ENCODE measurements around the gene VENTX.
"Not testable (repeated sequence)": the region's sequence is repeated elsewhere in the genome, so short reads cannot be mapped to it uniquely, and the experiment has no call there.

Gene VENTX

GRCh38 chr10:133264461-133264860 is 26.8 kb downstream of the VENTX start:
- Histone ChIP-seq H3K4me3 (ENCODE audit: insufficient read depth, low read depth, low read length, poor library complexity, severe bottlenecking) (no peak overlapping the region), H3K9me3 (ENCODE audit: control insufficient read depth, low read length) (no peaks in the 10 kb centered on the region), H3K4me1 (ENCODE audit: control insufficient read depth, insufficient read depth, low read length, poor library complexity, severe bottlenecking) (peaks cover 47% of the 10 kb centered on the region), H3K27ac (ENCODE audit: insufficient read depth, low read length, poor library complexity, severe bottlenecking) (peak overlapping the region; percentile 11), H3K27me3 (replicated peaks; ENCODE audit: control insufficient read depth, insufficient read depth, low read length, poor library complexity, severe bottlenecking) (no peaks in the 10 kb centered on the region), H3K36me3 (ENCODE audit: control insufficient read depth, insufficient read depth, low read length) (peaks cover 40% of the 10 kb centered on the region)
- DNase-seq, result no peak

DNA sequence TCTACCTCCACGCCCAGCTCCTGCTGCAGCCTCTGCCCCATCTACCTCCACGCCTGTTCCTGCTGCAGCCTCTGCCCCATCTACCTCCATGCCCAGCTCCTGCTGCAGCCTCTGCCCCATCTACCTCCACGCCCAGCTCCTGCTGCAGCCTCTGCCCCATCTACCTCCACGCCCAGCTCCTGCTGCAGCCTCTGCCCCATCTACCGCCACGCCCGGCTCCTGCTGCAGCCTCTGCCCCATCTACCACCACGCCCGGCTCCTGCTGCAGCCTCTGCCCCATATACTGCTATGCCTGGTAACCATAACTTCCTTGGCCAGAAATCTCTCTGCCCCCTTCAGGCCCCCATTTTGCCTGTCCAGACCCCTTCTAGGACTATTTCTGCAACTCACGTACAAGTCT is 27.4 kb downstream of the VENTX start:
- peaks cover 41% of the 10 kb centered on the region for H3K4me1 ChIP-seq (ENCODE audit: control insufficient read depth, insufficient read depth, low read length, poor library complexity, severe bottlenecking)
- DNase-seq; H3K9me3 ChIP-seq (ENCODE audit: control insufficient read depth, low read length); H3K4me3 ChIP-seq (ENCODE audit: insufficient read depth, low read depth, low read length, poor library complexity, severe bottlenecking); H3K27me3 ChIP-seq (replicated peaks; ENCODE audit: control insufficient read depth, insufficient read depth, low read length, poor library complexity, severe bottlenecking); H3K27ac ChIP-seq (ENCODE audit: insufficient read depth, low read length, poor library complexity, severe bottlenecking): not testable (repeated sequence)
- H3K36me3 ChIP-seq (ENCODE audit: control insufficient read depth, insufficient read depth, low read length), result peaks cover 46% of the 10 kb centered on the region

GRCh38 chr10:133266056-133266795 is 28.6 kb downstream of the VENTX start:
- Histone ChIP-seq H3K36me3 (ENCODE audit: control insufficient read depth, insufficient read depth, low read length) (peaks cover 58% of the 10 kb centered on the region), H3K9me3 (ENCODE audit: control insufficient read depth, low read length) (no peaks in the 10 kb centered on the region), H3K27ac (ENCODE audit: insufficient read depth, low read length, poor library complexity, severe bottlenecking) (peak overlapping the region; percentile 0), H3K27me3 (replicated peaks; ENCODE audit: control insufficient read depth, insufficient read depth, low read length, poor library complexity, severe bottlenecking) (no peaks in the 10 kb centered on the region), H3K4me1 (ENCODE audit: control insufficient read depth, insufficient read depth, low read length, poor library complexity, severe bottlenecking) (peaks cover 32% of the 10 kb centered on the region), H3K4me3 (ENCODE audit: insufficient read depth, low read depth, low read length, poor library complexity, severe bottlenecking) (no peak overlapping the region)
- no peak for DNase-seq

DNA sequence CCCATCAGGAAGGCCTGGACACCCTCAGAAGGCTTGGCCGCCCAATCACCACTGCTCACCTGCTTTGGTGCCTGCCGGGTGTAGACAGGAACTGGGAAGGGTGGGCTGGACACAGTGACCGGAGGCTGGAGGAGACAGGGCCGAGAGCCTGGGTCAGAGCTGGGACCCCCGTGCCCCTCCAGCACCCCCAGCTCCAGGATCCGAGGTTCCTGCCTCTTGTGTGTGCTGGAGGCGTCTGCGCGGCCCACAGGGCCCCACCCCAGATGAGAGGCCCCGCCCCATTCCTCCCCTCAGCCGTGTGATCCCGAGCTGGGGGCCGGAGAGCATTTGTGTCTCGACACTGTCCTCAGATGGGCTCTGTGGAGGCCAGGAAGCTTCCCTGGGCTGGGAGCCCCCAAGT is 29.6 kb downstream of the VENTX start:
- no peak overlapping the region for H3K4me3 ChIP-seq (ENCODE audit: insufficient read depth, low read depth, low read length, poor library complexity, severe bottlenecking)
- H3K4me1 ChIP-seq (ENCODE audit: control insufficient read depth, insufficient read depth, low read length, poor library complexity, severe bottlenecking), result peaks cover 27% of the 10 kb centered on the region
- peak overlapping the region; percentile 11 for H3K27ac ChIP-seq (ENCODE audit: insufficient read depth, low read length, poor library complexity, severe bottlenecking)
- H3K36me3 ChIP-seq (ENCODE audit: control insufficient read depth, insufficient read depth, low read length), result peaks cover 67% of the 10 kb centered on the region
- no peak for DNase-seq
- no peaks in the 10 kb centered on the region for H3K9me3 ChIP-seq (ENCODE audit: control insufficient read depth, low read length)
- H3K27me3 ChIP-seq (replicated peaks; ENCODE audit: control insufficient read depth, insufficient read depth, low read length, poor library complexity, severe bottlenecking), result no peaks in the 10 kb centered on the region

GRCh38 chr10:133267829-133268228 is 30.2 kb downstream of the VENTX start:
- Histone ChIP-seq H3K9me3 (ENCODE audit: control insufficient read depth, low read length) (no peaks in the 10 kb centered on the region), H3K27me3 (replicated peaks; ENCODE audit: control insufficient read depth, insufficient read depth, low read length, poor library complexity, severe bottlenecking) (no peaks in the 10 kb centered on the region), H3K36me3 (ENCODE audit: control insufficient read depth, insufficient read depth, low read length) (peaks cover 68% of the 10 kb centered on the region), H3K4me1 (ENCODE audit: control insufficient read depth, insufficient read depth, low read length, poor library complexity, severe bottlenecking) (peaks cover 21% of the 10 kb centered on the region), H3K27ac (ENCODE audit: insufficient read depth, low read length, poor library complexity, severe bottlenecking) (no peak overlapping the region), H3K4me3 (ENCODE audit: insufficient read depth, low read depth, low read length, poor library complexity, severe bottlenecking) (no peak overlapping the region)
- no peak for DNase-seq

- Histone ChIP-seq H3K4me3 (ENCODE audit: insufficient read depth, low read depth, low read length, poor library complexity, severe bottlenecking) (no peak overlapping the region), H3K4me1 (ENCODE audit: control insufficient read depth, insufficient read depth, low read length, poor library complexity, severe bottlenecking) (peaks cover 16% of the 10 kb centered on the region), H3K9me3 (ENCODE audit: control insufficient read depth, low read length) (no peaks in the 10 kb centered on the region), H3K27ac (ENCODE audit: insufficient read depth, low read length, poor library complexity, severe bottlenecking) (no peak overlapping the region), H3K36me3 (ENCODE audit: control insufficient read depth, insufficient read depth, low read length) (peaks cover 69% of the 10 kb centered on the region), H3K27me3 (replicated peaks; ENCODE audit: control insufficient read depth, insufficient read depth, low read length, poor library complexity, severe bottlenecking) (no peaks in the 10 kb centered on the region)
- no peak for DNase-seq
Measured at GRCh38 chr10:133268532-133268931, 30.9 kb downstream of the VENTX start.

- Histone ChIP-seq H3K4me1 (ENCODE audit: control insufficient read depth, insufficient read depth, low read length, poor library complexity, severe bottlenecking) (peaks cover 14% of the 10 kb centered on the region), H3K36me3 (ENCODE audit: control insufficient read depth, insufficient read depth, low read length) (peaks cover 74% of the 10 kb centered on the region), H3K27ac (ENCODE audit: insufficient read depth, low read length, poor library complexity, severe bottlenecking) (no peak overlapping the region), H3K9me3 (ENCODE audit: control insufficient read depth, low read length) (no peaks in the 10 kb centered on the region), H3K27me3 (replicated peaks; ENCODE audit: control insufficient read depth, insufficient read depth, low read length, poor library complexity, severe bottlenecking) (no peaks in the 10 kb centered on the region), H3K4me3 (ENCODE audit: insufficient read depth, low read depth, low read length, poor library complexity, severe bottlenecking) (no peak overlapping the region)
- DNase-seq, result no peak
Measured at GRCh38 chr10:133269367-133269766, 31.7 kb downstream of the VENTX start.

DNA sequence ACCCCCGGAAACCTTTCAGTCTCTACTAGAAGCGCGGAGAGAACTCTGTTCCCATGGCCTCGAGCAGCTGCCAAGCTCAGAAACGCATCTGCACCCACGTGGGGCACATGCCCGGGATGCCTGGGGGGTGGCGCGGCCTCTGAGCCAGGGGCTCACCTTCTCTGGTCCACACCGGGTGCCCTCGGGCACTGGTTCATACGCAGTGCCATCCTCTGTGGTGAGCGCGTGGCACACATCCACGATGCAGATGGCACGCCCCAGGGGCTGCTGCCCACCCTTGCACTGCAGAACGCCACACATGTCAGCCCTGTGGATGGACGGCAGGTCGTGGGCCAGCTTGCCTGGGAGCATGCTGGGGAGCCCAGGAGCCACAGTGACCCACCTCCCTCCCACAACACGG is 32.5 kb downstream of the VENTX start:
- no peaks in the 10 kb centered on the region for H3K27me3 ChIP-seq (replicated peaks; ENCODE audit: control insufficient read depth, insufficient read depth, low read length, poor library complexity, severe bottlenecking)
- no peak overlapping the region for H3K4me3 ChIP-seq (ENCODE audit: insufficient read depth, low read depth, low read length, poor library complexity, severe bottlenecking)
- peaks cover 74% of the 10 kb centered on the region for H3K36me3 ChIP-seq (ENCODE audit: control insufficient read depth, insufficient read depth, low read length)
- no peaks in the 10 kb centered on the region for H3K9me3 ChIP-seq (ENCODE audit: control insufficient read depth, low read length)
- no peak for DNase-seq
- H3K4me1 ChIP-seq (ENCODE audit: control insufficient read depth, insufficient read depth, low read length, poor library complexity, severe bottlenecking), result peaks cover 17% of the 10 kb centered on the region
- no peak overlapping the region for H3K27ac ChIP-seq (ENCODE audit: insufficient read depth, low read length, poor library complexity, severe bottlenecking)

DNA sequence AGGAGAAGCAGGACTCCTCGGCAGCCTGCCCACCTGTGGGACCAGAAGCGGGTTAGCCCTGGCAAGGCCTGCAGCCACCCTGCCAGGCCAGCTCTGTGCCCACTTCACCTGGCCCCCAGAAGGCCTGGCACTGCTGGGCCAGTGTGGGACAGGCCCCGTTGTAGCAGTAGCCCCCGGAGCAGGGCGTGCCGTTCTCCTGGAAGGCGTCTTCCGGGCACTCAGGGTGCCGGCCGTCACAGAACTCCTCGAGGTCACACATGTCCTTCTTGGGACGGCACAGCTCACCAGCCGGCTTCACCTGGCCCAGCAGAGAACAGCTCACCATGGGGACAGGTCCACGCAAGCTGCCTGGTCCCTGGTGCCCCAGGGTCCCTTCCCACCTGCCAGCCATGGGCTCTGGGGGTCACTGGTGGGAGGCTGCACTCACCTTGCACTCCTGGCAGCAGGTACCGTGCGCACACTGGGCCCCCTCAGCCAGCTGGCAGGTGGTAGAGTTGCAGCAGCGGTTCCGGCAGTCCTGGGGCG is 33.2 kb downstream of the VENTX start:
- peaks cover 74% of the 10 kb centered on the region for H3K36me3 ChIP-seq (ENCODE audit: control insufficient read depth, insufficient read depth, low read length)
- no peak for DNase-seq
- H3K27ac ChIP-seq (ENCODE audit: insufficient read depth, low read length, poor library complexity, severe bottlenecking), result no peak overlapping the region
- H3K4me3 ChIP-seq (ENCODE audit: insufficient read depth, low read depth, low read length, poor library complexity, severe bottlenecking), result no peak overlapping the region
- no peaks in the 10 kb centered on the region for H3K9me3 ChIP-seq (ENCODE audit: control insufficient read depth, low read length)
- H3K4me1 ChIP-seq (ENCODE audit: control insufficient read depth, insufficient read depth, low read length, poor library complexity, severe bottlenecking), result peaks cover 19% of the 10 kb centered on the region
- no peaks in the 10 kb centered on the region for H3K27me3 ChIP-seq (replicated peaks; ENCODE audit: control insufficient read depth, insufficient read depth, low read length, poor library complexity, severe bottlenecking)

GRCh38 chr10:133271521-133272300 is 34.1 kb downstream of the VENTX start:
- Histone ChIP-seq H3K4me1 (ENCODE audit: control insufficient read depth, insufficient read depth, low read length, poor library complexity, severe bottlenecking) (peaks cover 24% of the 10 kb centered on the region), H3K27me3 (replicated peaks; ENCODE audit: control insufficient read depth, insufficient read depth, low read length, poor library complexity, severe bottlenecking) (no peaks in the 10 kb centered on the region), H3K9me3 (ENCODE audit: control insufficient read depth, low read length) (no peaks in the 10 kb centered on the region), H3K36me3 (ENCODE audit: control insufficient read depth, insufficient read depth, low read length) (peaks cover 71% of the 10 kb centered on the region), H3K27ac (ENCODE audit: insufficient read depth, low read length, poor library complexity, severe bottlenecking) (no peak overlapping the region), H3K4me3 (ENCODE audit: insufficient read depth, low read depth, low read length, poor library complexity, severe bottlenecking) (no peak overlapping the region)
- DNase-seq, result no peak

Data from effector memory CD4-positive, alpha-beta T cell (primary cell).